Activated CD4-positive, alpha-beta T cell treated with anti-CD3 and anti-CD28 coated beads for 48 hours (primary cell): ENCODE data around the gene TBXA2R.

ENCODE experiments used
- DNase-seq: peaks from one replicate; pipeline ENCODE4 v3.0.0-alpha.2; 2020

Gene TBXA2R

DNA sequence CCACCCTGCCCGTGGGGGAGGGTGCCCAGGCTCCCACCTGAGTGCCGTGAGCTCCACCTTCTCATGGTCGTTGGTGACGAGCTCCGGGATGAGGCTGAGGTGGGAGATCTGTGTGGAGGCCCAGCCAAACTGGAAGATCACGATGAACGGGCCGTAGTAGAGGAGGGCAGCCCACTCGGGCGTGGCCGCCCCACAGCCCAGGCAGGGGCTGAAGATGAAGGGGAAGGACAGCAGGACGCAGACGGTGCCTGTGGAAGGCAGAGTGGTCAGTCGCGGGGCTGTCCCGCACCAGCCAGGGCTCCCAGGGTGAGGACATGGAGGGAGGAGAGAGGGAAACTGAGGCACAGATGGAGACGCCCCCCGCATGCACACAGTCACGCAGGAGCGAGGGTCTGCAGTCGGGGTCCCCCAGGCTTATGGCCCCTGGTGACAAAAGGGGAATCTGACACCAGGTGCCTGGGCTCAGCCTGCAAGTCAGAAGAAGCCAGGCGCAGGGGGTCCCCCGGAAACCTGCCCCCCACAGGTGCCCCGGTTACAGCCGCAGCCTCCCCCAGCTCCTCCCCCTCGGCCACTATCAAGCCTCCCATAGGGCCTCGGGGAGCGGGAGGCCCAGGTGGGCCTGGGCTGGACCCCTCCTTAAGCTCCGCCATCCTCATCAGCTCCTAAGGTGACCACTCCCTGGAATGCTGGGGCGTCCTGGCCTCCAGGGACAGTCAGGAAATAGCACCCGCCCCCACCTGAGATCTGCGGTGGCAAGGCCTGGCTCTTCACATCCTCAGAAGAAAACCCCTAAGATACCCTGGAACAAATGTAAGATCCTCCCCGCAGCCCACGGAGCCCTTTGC is 55.5 kb downstream of the TBXA2R start:
- DNase-seq: no peak

DNA sequence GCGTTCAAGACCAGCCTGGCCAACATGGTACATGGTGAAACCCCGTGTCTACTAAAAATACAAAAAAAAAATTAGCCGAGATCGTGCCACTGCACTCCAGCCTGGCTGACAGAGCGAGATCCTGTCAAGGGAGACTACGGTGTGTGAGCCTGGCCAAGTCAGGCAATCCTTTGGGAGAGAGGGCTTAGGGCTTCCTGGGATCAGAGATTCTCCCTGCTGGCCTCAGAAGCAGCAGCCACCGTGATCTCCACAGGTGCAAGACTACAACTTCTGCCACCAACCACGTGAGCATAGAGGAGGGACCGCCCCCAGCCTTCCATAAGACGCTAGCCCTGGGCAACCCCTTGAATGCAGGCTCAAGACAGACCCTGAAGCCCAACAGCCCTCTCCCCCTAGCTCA is 56.9 kb downstream of the TBXA2R start:
- DNase-seq: no peak

DNA sequence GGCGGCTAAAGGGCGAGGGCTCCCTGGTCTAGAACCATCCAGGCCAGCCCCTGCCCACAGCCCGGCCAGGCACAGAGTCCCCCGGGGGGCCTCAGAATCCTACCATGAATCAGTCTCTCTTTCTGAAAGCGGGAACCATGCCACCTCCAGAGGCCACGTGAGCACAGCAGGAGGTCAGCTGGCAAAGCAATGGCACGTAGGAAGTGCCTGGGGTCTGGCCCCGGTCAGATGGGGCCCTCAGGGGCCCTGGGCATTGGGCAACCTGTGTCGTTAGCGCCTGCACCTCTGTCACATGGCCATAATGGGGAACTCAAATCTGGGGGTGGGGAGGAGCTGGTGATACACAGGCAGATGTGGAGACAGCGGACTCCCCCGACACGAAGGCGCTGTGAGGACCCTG is 58.1 kb downstream of the TBXA2R start:
- no peak for DNase-seq

DNA sequence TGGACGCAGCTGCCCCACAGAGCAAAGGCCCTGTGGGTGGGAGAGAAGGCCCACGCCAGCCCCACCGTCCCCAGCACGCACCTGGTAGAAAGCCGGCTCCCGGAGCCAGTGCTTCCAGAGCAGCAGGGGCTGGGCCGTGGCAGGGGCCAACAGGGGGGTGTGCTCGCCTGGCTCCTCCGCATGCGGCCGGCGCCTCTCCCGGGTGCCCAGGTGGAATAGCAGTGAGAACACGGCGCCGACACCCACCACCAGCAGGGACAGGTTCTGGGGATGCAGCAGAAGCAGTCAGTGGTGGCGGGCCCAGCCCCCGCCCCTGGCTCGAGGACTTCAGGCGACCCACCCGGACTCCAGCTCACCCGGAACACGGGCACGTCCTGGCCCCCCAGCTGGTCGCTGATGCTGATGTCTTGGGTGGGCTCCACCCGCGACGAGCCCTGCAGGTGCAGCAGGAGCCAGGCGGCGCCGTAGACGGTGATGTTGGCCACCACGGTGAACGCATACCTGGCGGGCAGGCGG is 58.9 kb downstream of the TBXA2R start:
- no peak for DNase-seq

DNA sequence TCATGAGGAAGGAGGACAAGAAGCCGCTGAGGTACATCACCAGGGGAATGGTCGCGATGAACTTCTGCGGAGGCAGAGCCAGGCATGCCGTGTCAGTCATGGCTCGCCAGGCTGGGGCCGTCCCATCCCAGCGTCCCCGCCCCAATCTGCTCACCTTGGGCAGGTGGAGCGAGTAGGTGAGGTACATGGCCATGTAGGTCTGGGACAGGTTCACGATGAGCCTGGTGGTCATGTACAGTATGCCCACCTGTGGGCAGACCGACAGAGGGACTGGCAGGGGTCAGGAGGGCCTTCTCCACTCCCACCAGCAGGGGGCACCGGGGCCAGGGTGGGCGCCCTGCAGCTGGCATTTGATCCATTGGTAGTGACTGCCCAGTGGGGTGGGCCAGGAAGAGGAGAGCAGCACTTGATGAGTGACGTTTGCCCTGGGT is 59.4 kb downstream of the TBXA2R start:
- DNase-seq: peak; percentile 59

DNA sequence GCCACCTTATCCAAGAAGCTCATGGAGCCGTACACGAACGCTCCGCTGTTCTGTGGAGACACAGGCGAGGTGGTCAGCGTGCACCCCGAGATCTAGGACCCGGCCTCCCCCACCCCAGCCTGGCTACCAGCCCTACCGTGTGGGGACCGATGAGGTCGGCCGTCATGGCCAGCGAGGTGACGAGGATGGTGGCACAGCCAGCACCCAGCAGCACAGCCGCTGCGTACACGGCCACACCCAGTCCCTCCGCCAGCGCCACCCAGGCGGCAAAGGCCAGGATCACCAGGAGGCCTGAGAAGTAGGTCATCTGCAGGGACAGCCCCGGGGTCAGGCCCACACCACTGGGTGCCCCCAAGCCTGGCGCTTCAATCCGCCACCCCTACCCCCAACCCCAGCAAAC is 60.6 kb downstream of the TBXA2R start:
- DNase-seq: no peak

DNA sequence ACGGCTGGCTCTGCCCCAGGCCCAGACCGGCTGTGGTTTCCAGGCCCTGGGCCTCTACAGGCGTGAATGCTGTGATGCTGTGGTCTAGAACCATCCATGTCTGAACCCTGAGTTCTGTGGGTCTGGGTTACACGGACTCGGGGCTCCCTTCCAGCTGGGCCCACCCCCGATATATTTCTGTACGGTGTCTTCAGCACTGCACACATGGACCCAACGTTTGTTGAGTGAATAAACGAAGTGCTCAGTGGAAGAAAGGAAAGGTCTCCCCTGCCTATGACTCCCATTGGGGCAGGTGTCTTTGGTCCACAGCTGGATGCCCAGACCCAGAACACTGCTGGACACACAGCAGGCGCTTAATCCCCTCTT is 61.0 kb downstream of the TBXA2R start:
- no peak for DNase-seq

DNA sequence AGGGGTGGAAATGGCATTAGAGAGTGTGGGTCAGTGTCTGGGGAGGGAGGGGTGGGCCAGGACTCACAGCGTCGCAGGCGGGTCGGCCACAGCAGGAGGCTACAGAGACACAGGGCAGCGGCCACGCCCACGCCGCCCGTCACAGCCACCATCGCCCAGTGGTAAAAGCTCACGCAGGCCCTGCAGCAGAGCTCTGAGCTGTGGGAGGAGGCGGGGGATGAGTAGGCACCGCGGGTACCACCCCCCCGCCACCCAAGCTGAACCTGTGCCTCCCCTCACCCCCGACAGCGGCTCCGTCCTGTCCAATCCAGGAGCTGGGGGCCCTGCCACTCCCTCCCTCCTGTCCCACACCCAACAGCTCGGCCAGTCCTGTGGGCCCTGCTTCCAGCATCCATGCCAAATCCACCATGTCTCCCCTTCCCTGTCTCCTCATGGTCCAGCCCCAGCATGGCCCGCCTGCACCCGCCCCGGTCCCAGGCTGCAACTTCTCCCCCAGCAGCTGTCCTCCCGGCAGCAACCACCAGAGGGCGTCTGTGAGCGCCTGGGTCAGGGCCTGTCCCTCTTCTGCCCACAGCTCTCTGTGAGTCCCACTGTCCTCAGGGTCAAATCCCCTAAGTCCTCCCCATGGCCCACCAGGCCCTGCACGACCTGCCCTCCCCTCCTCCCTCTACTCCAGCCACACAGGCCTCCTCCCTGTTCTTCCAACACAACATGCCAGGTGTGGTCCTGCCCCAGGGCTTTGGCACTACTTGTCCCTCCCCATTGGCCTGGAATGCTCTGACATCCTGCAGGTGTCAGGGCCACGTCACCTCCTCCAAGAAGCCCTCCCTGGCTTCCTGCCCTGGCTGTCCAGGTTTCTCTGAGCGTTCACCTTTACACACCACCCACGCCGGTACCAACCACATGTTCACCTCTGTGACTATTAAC is 61.7 kb downstream of the TBXA2R start:
- peak; percentile 86 for DNase-seq
